ENCODE measurements around the gene FOXC2. TPM values are rescaled to one million over a fixed set of nuclear protein-coding genes. Genes with fewer than 3 reads are reported as not detected.

Gene FOXC2
- total RNA-seq, 6 experiments from 2014 or later: 0.20 TPM; not detected in 5

DNA sequence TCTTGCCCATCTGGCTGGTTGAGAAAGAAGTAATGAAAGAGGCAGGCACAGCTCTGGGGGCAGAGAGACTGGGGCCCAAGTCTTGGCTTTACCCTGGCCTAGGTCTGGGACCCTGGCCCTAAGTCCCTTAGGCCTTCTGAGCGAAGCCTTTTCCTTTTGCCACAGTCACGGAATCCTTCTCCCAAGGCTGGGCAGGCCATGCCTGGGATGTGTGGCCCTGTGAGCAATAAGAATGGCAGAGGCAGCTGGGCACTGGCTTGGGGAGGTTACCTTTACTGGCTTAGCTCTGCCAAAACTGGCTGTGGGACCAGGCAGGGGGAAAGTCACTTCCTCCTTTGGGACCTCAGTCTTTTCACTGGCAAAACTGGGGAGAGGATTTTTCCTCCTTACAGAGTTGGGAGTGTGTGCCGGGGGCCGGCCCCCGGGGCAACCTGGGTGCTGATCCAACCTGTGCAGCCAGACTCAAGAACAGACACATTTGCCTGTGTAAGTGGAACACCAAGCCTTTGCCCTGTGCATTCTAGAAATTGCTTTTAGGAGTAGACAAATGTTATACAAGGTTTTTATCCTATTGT is 43.4 kb upstream of the FOXC2 start:
- 88% methylated on average over 3 of the region's 5 CpGs for WGBS (ENCODE audit: insufficient coverage, low coverage, low lambda C conversion rate, missing lambda C conversion rate)
- TF ChIP-seq, protein P1, sequence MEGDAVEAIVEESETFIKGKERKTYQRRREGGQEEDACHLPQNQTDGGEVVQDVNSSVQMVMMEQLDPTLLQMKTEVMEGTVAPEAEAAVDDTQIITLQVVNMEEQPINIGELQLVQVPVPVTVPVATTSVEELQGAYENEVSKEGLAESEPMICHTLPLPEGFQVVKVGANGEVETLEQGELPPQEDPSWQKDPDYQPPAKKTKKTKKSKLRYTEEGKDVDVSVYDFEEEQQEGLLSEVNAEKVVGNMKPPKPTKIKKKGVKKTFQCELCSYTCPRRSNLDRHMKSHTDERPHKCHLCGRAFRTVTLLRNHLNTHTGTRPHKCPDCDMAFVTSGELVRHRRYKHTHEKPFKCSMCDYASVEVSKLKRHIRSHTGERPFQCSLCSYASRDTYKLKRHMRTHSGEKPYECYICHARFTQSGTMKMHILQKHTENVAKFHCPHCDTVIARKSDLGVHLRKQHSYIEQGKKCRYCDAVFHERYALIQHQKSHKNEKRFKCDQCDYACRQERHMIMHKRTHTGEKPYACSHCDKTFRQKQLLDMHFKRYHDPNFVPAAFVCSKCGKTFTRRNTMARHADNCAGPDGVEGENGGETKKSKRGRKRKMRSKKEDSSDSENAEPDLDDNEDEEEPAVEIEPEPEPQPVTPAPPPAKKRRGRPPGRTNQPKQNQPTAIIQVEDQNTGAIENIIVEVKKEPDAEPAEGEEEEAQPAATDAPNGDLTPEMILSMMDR (IDR thresholded peaks at IDR 0.05): no peak
- TF ChIP-seq POLR2A (IDR thresholded peaks at IDR 0.05): no peak
- Histone ChIP-seq H3K4me3 (no peak overlapping the region), H3K36me3 (no peaks in the 10 kb centered on the region), H3K27me3 (no peaks in the 10 kb centered on the region), H3K27ac (no peak overlapping the region), H3K9me3 (no peaks in the 10 kb centered on the region), H3K4me1 (no peaks in the 10 kb centered on the region)
- intact Hi-C loops (cut with DNase I): no loop called here
- DNase-seq (no peak), ATAC-seq (no peak)

DNA sequence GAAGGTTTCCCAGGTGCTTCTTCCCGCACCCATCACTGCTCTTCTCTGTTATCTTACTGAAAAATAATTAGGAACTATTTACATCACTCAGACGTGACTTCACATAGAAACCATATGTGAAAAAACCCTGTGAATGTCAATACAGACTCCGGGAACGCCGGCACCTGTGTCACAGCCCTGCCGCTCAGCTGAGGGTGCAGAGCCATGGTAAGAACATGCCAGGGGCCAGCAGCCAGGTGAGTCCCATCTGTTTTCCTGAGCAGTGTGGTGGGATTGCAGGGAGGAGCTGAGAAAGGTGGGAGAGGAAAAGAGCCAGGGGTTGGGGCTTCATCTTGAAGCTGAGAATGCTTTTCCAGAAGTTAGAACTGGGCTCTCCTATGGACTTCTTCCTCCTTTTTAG is 42.6 kb upstream of the FOXC2 start:
- no peaks in the 10 kb centered on the region for H3K9me3 ChIP-seq
- intact Hi-C loops (cut with DNase I): no loop called here
- H3K27ac ChIP-seq: no peak overlapping the region
- no peak for ATAC-seq
- H3K27me3 ChIP-seq: no peaks in the 10 kb centered on the region
- no peak for DNase-seq
- H3K36me3 ChIP-seq: no peaks in the 10 kb centered on the region
- no peak overlapping the region for H3K4me3 ChIP-seq
- TF ChIP-seq, protein P1 (IDR thresholded peaks at IDR 0.05): no peak
- no peak for TF ChIP-seq POLR2A (IDR thresholded peaks at IDR 0.05)
- WGBS (ENCODE audit: insufficient coverage, low coverage, low lambda C conversion rate, missing lambda C conversion rate): 62% methylated on average over 6 of the region's 6 CpGs
- no peaks in the 10 kb centered on the region for H3K4me1 ChIP-seq

DNA sequence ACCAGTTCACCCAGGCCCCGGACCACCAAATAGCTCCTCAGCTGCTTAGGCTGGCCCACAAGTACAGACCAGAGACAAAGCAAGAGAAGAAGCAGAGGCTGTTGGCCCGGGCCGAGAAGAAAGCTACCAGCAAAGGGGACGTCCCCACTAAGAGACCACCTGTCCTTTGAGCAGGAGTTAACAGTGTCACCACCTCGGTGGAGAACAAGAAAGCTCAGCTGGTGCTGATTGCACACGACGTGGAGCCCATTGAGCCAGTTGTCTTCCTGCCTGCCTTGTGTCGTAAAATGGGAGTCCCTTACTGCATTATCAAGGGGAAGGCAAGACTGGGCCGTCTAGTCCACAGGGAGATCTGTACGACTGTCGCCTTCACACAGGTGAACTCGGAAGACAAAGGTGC is 40.9 kb upstream of the FOXC2 start:
- no peaks in the 10 kb centered on the region for H3K9me3 ChIP-seq
- no peaks in the 10 kb centered on the region for H3K4me1 ChIP-seq
- H3K27me3 ChIP-seq: no peaks in the 10 kb centered on the region
- intact Hi-C loops (cut with DNase I): no loop called here
- H3K27ac ChIP-seq: no peak overlapping the region
- TF ChIP-seq POLR2A (IDR thresholded peaks at IDR 0.05): no peak
- TF ChIP-seq, protein P1 (IDR thresholded peaks at IDR 0.05): no peak
- WGBS (ENCODE audit: insufficient coverage, low coverage, low lambda C conversion rate, missing lambda C conversion rate): 60% methylated on average over 11 of the region's 12 CpGs
- ATAC-seq (no peak), DNase-seq (no peak)
- H3K36me3 ChIP-seq: no peaks in the 10 kb centered on the region
- H3K4me3 ChIP-seq: no peak overlapping the region

DNA sequence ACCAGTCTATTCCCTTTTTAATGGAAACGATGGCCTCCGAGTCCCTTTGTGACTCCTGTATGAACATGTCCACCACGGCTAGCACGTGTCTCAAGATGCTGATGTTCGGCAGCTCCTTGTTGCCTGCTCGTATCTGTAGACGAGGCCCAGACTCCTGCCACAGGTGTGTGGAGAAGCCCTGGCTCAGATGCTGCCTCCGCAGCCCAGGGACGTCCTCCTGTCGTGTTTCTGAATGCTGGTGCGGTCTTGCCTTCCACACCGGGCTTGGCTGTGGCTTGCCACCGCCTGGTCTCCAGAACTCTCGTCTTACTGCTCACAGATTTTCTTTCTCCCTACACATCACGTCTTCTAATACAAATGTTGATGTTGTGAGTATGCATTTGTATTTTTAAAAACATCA is 39.3 kb upstream of the FOXC2 start:
- H3K36me3 ChIP-seq: no peaks in the 10 kb centered on the region
- ATAC-seq (no peak), DNase-seq (no peak)
- no peaks in the 10 kb centered on the region for H3K27me3 ChIP-seq
- intact Hi-C loops (cut with DNase I): no loop called here
- TF ChIP-seq, protein P1 (IDR thresholded peaks at IDR 0.05): no peak
- TF ChIP-seq POLR2A (IDR thresholded peaks at IDR 0.05): no peak
- no peak overlapping the region for H3K27ac ChIP-seq
- 88% methylated on average over 8 of the region's 15 CpGs for WGBS (ENCODE audit: insufficient coverage, low coverage, low lambda C conversion rate, missing lambda C conversion rate)
- H3K4me3 ChIP-seq: no peak overlapping the region
- no peaks in the 10 kb centered on the region for H3K9me3 ChIP-seq
- no peaks in the 10 kb centered on the region for H3K4me1 ChIP-seq
